ENCODE measurements around the gene P4HA3.
A peak's percentile ranks its signal among the peaks of the same experiment; 100 is the strongest.

The P4HA3 gene

DNA sequence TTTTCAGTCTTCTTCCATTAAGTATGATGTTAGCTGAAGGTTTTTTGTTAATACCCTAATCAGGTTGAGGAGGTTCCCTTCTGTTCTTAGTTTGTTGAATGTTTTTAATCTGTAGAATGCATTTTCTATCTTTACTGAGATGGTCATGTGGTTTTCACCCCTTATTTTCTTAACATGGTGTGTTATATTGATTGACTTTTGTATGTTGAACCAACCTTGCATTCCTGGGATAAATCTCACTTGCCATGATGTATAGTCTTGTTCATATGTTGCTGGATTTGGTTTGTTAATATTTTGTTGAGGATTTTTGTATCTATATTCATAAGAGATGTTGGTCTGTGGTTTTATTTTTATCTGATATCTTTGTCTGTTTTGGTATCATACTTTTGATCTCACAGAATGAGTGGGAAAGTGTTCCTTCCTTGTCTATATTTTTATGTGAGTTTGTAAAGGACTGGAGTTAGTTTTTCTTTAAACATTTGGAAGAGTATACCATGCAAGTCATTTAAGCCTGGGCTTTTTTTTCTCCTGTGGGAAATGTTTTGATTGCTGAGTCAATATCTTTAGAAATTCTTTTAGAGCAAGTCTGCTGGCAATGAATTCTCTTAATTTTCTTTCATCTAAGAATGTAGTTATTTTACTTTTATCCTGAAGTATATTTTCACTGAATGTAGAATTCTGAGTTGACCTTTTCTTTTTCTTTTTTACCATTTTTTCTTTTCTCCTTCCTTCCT, 5.5 kb upstream of the P4HA3 start:
- peak; percentile 78 for DNase-seq

DNA sequence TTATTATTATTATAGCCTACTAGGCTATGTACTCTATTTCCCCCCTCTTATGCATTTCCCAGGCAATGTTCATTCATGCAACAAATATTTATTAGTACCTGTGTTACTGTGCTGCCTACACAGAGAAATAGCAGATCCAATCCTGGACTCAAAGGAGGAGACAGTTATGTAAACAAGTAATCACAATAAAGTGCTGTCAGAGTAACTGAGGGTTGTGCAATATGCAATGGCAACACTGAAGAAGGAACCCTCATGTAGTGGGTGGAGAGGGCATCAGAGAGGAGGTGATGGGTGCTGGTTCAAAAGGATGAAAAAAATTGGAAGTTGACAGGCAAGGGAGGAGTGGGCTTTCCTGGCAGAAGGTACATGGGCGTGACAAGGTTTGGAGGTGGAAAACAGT, 886 bp upstream of the P4HA3 start:
- DNase-seq: no peak

DNA sequence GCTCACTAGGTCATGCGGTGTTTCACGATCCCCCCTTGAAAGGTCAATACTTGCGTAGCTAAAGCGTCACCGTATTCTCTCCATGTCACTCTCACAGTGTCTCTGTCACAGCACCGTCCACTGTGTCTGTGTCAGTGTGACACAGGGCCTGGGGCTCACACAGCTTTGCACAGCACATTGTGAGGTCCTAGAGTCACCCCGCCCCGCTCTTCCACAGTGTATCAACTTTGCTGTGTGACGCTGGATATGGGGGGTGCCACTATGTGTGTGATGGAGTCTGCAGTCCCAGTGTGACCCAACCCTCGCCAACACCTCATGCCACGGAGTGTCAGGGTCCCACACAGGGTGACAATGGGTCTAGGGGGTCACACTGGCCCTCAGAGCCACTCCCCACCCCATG, 583 bp downstream of the P4HA3 start:
- DNase-seq: no peak

DNA sequence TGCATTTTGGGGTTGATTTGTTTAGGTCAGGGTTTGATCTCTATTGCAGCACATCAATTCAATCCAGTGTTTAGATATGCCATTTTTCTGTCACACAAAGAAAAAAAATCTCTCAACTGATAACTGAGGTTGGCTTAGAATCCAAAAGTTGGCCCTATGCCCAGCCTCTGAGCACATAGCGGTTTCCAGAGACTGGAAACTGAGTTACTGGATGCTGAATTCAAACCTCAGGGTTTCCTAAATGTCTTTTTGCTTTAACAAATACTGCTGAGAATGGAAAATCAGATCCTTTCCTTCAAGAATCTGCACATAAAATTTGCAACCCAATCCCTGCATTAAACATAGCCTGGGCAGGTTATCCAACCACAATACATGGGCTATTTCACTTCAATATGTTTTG, 4.0 kb downstream of the P4HA3 start:
- peak; percentile 59 for DNase-seq

DNA sequence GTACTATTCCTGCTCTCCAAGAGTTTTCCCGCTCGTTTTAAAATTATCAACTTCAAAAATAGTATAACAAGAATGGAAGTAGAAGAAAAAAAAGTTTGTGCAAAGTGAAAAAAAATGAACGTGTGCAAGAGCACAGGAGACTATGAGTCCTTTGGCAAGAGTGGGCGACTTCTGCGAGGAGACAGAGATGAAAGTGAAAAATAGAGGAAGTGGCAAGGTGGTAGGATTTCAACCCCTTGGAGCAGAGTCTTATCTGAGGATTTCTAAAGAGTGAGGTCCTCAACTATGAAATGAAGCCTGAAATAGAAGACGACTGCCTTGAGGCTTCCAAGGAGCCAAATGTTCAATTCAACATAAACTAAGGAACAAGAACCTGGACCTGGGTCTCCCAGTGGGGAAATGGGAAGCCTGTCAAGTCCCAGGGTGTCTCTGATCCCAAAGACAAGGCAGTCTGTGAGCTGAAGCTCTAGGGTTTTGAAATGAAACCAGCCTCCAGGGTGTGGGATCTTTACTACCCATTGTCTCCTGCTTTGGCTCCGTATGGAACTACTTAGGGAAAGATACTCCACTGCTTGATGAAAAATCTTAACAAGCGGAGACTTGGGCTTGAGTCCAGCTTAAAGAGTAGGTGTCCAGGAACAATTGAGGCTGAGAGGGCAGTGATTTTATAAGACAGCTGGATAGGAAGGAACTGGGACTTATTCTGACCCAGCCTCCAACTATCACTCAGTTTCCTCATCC, 4.8 kb downstream of the P4HA3 start:
- DNase-seq: no peak

DNA sequence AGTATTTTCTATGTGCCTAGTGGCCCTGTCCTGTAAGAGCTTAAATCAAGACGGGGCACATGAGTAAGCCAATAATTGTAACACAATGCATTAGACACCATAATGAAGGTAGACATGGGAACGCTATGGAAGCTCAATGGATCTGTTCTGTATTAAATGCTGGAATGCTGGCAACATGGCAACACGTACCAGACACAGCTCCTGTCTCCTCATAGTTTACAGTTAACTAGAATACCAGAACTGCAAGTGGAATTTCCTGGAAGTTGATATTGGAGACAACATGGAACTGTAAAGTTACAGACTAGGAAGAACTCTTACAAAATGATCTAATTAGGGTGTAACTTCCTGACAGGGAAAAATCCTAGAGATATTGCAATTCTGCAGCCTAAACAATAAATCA, 12.4 kb downstream of the P4HA3 start:
- DNase-seq: peak; percentile 42

DNA sequence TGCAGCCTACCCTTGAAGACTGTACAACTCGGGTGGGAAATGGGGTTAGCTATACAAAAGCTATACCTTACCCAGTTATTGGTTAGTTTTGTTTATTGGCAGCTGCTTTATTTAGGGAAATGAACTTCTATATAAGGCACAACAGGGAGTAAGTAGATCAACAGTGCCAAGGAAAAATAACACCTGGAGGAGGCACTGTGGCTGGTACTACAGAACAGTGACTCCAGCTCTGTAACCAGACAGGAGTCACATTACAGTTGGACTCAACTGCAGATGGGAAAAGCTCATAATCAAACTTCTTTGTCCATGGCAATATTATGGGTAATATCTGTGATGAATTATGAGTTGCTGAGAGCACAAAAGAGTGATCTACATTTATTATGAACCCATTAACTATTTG, 14.0 kb downstream of the P4HA3 start:
- no peak for DNase-seq

DNA sequence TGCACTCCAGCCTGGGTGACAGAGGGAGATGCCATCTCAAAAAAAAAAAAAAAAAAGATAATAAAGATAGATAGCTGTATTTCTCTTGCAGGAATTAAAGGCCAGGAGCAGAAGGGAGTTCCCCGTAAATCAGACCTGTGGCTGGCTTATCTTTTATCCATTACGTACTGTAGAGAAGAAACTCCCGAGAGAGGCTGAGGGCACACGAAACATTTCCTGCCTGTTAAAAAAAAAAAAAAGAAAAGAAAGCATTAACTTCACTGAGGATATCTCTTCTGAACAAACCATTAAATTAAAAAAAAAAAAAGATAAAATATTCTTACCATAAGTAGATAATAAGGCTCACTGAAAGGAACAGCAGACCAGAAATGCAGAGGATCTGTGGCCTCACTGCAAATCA, 22.5 kb downstream of the P4HA3 start:
- DNase-seq: peak; percentile 39

DNA sequence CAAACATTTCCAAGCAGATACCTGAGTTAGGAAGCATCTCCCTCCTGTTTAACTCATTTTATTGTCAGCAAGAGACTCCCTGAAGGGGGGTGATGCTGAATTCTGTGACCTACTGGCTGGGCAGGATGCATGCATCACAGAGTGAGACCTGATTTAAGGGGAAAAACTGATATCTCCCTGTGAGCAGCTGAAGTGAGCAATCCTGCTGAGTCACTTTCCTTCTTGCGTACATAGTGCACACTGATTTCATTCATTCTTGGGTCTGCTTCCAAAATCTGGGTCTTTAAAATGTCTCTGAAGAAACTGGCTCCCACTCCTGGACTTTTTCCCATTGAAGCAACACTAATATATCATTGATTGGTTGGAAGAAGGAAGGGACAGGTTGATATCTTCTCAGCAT, 23.3 kb downstream of the P4HA3 start:
- DNase-seq: peak; percentile 86

DNA sequence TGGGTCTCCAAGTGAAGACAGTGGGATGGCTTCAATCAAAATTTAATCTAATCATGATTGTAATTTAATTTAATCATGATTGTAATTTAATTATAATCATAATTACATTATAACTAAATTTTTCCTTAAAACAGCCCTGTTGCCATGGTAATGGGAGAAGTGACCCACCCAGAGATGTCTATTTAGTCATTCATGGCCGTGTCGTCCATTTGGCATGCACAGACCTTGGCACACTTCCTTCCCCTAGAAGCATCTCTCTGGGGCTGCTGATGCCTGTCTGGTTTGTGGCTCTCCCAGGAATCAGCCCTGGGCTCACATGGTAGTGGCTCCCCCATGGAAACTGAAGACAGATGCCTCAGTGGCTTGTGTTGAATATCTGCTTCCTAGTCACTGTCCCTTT, 27.0 kb downstream of the P4HA3 start:
- DNase-seq: peak; percentile 59

DNA sequence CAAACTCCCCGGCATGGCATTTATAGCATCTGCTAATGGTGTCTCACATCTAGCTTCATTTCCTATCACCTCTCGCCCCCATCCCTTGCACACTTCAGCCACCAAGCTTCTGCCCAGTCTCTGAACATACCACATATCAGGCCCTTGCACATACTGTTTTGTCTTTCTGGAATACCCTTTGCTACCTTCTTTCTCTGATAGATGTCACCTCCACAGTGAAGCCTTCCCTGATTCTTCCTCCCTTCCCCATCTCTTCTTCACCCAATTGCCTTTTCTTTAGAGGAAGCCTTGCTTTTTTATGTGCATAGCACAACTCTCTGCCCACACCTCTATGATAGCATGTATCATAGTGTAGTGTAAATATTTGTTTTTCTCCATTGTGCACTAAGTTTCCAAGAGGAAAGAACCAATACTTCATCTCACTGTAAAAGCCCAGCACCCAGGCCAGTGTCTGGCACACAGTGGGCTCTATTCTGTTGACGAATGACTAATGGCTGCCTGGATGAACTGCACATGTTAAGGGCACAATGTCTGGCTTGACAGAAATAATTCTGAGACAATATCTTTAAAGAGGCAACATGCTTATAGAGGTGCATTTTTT, 27.8 kb downstream of the P4HA3 start:
- no peak for DNase-seq

DNA sequence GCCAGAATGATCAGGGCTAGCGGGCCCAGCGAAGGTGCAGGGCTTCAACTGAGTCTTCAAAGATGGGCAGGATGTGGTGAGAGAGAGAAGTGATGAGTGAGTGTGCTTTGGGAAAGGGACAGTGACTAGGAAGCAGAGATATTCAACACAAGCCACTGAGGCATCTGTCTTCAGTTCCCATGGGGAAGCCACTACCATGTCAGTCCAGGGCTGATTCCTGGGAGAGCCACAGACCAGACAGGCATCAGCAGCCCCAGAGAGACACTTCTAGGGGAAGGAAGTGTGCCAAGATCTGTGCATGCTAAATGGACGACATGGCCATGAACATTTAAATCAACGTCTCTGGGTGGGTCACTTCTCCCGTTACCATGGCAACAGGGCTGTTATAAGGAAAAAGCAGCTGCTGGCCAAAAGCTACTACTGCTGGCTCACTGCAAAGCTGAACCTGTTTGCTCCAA, 28.5 kb downstream of the P4HA3 start:
- DNase-seq: peak; percentile 68

DNA sequence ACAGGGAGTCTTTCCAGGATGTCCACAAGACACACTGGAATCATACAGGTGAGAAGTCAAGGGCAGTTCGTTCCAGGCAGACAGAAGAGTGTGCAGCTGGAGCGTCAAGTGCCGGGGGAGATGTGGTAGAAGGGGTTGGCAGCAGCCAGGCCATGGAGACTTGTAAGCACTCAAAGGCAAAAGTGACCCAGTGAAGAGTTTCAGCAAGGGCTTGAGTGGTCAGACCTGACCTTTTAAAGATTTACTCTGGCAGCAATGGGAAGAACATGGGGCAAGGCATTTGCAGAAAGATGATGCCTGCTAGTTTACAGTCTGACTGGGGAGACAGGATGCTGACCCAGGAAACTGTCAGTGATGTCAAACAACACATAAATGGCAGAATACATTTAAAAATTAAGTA, 29.0 kb downstream of the P4HA3 start:
- no peak for DNase-seq

DNA sequence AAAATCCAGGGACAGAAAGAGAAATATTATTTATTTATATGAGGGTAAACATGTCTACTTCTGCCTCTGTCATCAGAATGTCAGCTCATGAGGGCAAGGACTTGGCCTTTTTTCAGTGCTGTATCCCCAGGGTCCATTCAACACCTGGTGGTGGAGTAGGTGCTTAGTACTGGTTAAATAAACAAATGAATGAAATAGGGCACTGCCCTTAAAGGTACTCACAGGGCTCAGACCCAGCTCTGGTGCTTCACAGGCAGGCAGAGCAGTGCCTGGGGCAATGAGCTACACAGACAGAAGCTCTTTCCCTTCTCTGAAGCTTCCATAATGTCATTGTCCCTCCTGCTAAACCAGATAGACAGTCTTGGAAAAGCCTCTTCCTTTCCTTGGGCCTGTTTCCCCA, 30.9 kb downstream of the P4HA3 start:
- DNase-seq: no peak

DNA sequence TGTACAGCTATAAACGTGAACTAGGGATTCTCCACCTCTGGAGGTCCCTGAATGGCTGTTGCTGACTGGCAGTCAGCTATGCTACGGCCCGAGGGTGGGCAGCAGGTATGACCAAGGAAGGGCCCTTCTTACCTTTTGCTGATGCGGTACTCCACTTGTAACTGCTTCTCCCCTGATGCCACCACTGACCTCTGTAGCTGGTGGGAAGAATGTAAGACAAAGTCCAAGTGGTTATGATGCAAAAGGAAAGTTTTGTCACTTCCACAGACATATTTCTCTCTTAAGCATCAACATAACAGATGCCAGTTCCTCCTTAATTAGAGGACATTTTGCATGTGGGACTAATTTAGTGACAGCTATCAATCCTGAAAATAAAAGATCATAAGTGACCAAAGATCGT, 32.2 kb downstream of the P4HA3 start:
- DNase-seq: no peak

DNA sequence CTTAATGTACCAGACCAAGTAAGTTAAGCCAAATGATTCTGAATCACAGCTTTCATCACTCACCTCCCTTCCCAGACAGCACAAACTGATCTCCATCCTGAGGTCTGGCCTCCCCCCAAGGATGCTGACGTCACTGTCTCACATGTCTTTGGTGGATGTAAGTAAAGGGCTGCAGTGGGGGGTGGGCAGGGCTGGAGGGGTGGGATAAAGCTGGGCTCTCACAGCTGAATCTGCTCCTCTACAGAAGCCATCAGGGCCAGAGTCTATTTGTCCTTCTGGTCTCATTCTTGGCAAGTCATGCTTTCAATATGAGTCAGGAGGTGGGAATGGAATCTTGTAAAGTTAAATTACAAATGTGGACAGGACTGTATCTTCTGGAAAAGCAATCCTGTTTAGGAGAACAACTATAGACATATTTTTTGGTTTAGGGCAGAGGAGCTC, 32.7 kb downstream of the P4HA3 start:
- peak; percentile 100 for DNase-seq

DNA sequence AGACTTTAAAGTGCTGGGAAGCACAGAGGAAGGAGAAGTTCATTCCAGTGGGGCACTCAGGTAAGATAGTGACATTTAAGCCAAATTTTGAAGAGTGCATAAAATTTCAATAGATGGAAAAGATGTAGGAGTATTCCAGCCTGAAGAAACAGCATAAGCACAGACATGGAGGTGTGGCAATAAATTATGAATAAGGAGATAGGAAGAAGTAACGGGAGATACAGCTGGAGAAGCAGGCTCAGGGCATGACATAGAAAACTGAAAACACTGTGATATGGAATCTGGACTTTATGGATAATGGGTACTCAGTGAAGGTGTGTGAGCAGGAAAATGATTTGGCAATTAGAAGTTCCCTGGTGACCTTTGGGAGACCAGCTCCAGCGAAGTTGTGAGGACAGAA, 33.3 kb downstream of the P4HA3 start:
- no peak for DNase-seq

DNA sequence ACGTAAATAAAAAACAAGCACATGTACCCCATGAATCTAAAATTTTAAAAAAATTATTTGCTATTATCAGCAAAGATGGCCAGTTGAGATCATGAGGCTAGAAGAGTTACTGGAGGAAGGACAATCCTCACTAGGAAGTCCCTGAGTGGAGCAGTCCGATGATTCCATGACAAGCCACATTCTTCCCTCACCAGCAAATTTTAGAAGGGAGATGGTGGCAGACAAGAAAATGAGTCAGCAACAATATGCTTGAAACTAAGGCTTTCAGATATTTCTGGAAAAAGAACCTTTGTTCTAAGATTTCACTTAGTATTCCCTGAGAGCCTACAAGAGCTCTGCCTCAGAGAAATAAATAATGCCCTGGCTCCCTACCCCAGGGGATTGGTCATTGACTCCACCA, 34.9 kb downstream of the P4HA3 start:
- peak; percentile 73 for DNase-seq

DNA sequence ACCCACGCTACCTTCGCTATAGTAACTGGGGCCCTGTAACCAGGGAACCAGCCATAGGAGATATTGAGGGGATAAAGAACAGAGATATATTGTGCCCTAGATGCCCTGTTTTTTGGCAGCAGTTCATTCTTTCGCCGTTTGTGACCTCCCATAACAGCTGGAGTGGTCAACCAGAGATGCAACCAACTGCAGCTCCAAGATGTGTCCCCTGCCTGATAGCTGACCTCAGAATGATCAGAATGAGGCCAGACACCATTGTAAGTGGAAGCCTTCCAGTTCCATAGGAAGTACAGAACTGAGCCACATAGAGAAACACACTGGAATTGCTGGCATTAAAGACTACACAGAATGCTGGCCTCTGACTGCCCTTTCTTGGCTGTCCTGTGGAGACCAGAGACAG, 39.2 kb downstream of the P4HA3 start:
- no peak for DNase-seq

DNA sequence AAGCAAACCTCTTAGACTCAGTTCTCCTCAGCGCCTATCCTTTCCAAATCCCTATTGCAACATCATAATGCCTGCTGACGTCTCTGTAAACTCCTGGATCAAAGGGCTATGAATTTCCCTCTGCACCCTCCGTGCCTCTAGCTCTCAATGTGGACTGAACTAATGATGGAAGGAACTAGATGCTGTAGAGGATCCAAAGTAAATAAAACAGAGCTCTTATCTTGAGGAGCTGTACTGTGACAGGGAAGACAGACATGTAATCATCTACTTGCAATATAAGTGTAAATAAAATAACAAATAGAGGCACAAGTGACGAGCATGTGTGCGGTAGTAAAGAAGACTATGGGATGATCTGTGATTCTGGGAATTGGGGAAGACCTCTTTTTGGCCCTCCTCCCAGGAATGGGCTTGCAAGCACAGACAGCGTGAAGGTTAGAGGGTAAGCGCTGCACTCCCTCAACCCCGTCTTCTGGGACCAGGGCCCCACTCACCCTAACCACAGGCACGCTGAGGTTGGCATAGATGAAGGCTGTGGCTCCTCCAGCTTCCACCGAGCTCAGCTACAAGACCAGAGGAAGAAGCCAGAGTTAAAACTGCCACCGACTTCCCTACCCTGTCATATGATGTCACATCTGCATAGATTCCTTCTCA, 42.2 kb downstream of the P4HA3 start:
- DNase-seq: peak; percentile 46

DNA sequence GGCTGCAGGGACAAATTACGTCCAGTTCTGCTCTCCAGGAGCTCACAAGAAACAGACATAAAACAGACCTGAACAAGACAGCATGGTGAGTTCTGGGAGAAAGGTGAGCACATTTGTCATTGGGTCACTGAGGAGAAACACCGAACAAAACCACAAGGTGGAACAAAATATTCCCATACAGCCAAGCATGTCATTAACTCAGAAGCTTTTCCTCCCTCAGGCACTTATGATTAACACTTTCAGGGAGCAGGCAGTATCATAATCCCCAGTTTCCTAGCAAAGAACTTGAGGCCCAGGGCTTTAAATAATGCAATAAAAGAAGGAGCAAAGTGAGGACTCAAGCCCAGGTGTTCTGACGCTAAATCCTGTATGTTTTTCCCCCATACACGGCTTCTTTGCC, 43.0 kb downstream of the P4HA3 start:
- DNase-seq: no peak

DNA sequence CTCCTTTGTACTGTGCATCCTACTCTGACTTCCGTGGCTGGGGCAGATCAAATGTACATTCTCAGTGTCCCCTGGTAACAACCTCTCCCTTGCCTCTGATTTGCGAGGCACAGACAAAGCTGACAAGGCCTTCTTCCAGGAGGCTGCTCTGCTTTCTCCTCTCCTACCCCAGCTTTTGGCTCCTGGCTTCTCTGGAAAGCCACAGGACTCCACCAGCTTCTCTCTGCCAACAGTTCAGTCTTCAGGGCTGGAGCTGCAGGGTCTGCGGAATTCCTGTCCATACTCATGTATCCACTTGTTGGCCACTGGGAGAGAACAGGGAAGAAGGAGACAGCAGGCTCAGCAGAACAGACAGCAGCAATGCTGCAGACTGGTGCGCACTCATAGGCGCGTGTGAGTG, 44.4 kb downstream of the P4HA3 start:
- DNase-seq: no peak

DNA sequence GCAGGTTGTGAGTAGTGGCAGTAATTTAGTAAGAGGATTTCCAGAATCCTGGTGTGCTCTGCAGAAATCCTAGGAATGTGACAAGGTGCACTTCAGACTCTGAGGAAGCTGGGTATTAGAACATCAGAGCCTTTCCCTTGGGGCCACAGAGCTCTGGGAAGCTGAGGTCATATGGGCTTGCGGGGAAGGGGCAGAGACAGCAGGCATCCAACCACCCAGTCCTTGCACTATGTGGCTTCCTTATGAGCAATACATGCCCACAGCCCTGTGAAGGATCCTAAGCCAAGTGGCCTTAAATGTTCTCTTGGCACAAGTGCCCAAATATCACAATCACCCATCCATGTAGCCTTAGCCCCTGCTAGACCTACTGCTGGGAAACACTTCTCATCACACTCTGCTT, 46.2 kb downstream of the P4HA3 start:
- DNase-seq: no peak

All from fibroblast of skin of scalp (primary cell).